A549 (cell line): ENCODE data around the gene ORMDL2. TPM values are rescaled to one million over a fixed set of nuclear protein-coding genes. Genes with fewer than 3 reads are reported as not detected.

Experiments used
- ATAC-seq, 2 experiments: fragments of 200-7000 bp in 1 of 2; fragments of >200 bp in 1 of 2; cut with Nextera tagmentation in 1 of 2; cut with Tn5 transposase in 1 of 2; 3 replicates each; pipeline versions ENCODE4 v1.8.0 to v1.9.1; 2018 to 2020; ENCODE audit warnings: mild to moderate bottlenecking in 1 of 2, moderate library complexity in 1 of 2
- CTCF ChIA-PET: fragments of 300-600 bp; sonication (Branson Sonifier 250); formaldehyde crosslinking; extraction: SDS; loops from one replicate; lab custom pipeline; 2021; ENCODE audit warnings: antibody characterized with exemption, inconsistent platforms; lab: Yijun Ruan, JAX
- POLR2A ChIA-PET: fragments of 350-600 bp; formaldehyde crosslinking; extraction: SDS; loops from one replicate; lab custom pipeline; 2021; ENCODE audit warnings: antibody characterized with exemption, inconsistent platforms; lab: Yijun Ruan, JAX
- DNase-seq, 2 experiments: peaks; one replicate each; pipeline versions ENCODE4 v3.0.0 to v3.0.0-alpha.2; 2011 to 2016; ENCODE audit warnings: low read depth in 1 of 2, low spot score in 1 of 2
- FAIRE-seq: peaks from 2 replicates; lab custom pipeline; 2011; peaks lifted over from hg19 to GRCh38; lab: Jason Lieb, UNC
- H3K27ac ChIP-seq, 2 experiments: fragments of >200 bp; sonication (Bioruptor Twin); formaldehyde crosslinking; 3 replicates each; pipeline ENCODE4 v1.5.1; 2016 to 2017
- H3K4me1 ChIP-seq: fragments of >200 bp; sonication (Bioruptor Twin); formaldehyde crosslinking; 3 replicates; pipeline ENCODE4 v1.6.1; 2016
- H3K4me2 ChIP-seq: fragments of >200 bp; sonication (Bioruptor Twin); formaldehyde crosslinking; 3 replicates; pipeline ENCODE4 v1.6.1; 2016
- H3K4me3 ChIP-seq: fragments of >200 bp; sonication (Bioruptor Twin); formaldehyde crosslinking; 3 replicates; pipeline ENCODE4 v1.5.1; 2016
- H3K9me3 ChIP-seq: fragments of >200 bp; sonication (Bioruptor Twin); formaldehyde crosslinking; 3 replicates; pipeline ENCODE4 v1.6.1; 2016
- CBX2 ChIP-seq: fragments of 200-600 bp; sonication (generic); IDR thresholded peaks from 2 replicates; pipeline ENCODE4 v1.6.1; 2016; ENCODE audit warnings: low read depth, mild to moderate bottlenecking, borderline replicate concordance
- CEBPB ChIP-seq, 2 experiments: fragments of >200 bp in 1 of 2; sonication (Bioruptor Twin) in 1 of 2; formaldehyde crosslinking in 1 of 2; IDR thresholded peaks; 2 replicates each; pipeline ENCODE4 v1.6.1; 2012 to 2016
- CHD2 ChIP-seq: fragments of 150-350 bp; IDR thresholded peaks from 2 replicates; pipeline ENCODE4 v1.6.1; 2014; ENCODE audit warnings: low read length; ENCODE audit not compliant: partially characterized antibody
- CHD4 ChIP-seq: fragments of 200-600 bp; sonication (generic); IDR thresholded peaks from 2 replicates; pipeline ENCODE4 v1.6.1; 2016; ENCODE audit warnings: antibody characterized with exemption, mild to moderate bottlenecking, borderline replicate concordance
- EP300 ChIP-seq, 2 experiments: fragments of >200 bp; sonication (Bioruptor Twin); formaldehyde crosslinking; IDR thresholded peaks; 2 replicates in 1 of 2; 3 replicates in 1 of 2; pipeline ENCODE4 v1.6.1; 2016 to 2017
- FOSL2 ChIP-seq, 2 experiments: fragments of 450-650 bp in 1 of 2; fragments of >200 bp in 1 of 2; sonication (Bioruptor Twin) in 1 of 2; formaldehyde crosslinking; IDR thresholded peaks; 2 replicates each; pipeline versions ENCODE4 v1.5.0 to v1.6.1; 2016 to 2020; ENCODE audit warnings: mild to moderate bottlenecking in 1 of 2, moderate library complexity in 1 of 2
- FOXS1 ChIP-seq: fragments of 250-450 bp; sonication (Bioruptor Pico); IDR thresholded peaks from 2 replicates; pipeline ENCODE4 v1.5.0; 2020; ENCODE audit warnings: mild to moderate bottlenecking, moderate library complexity
- GATA3 ChIP-seq: IDR thresholded peaks from 2 replicates; pipeline ENCODE4 v1.6.1; 2012; ENCODE audit warnings: borderline replicate concordance
- HOXB5 ChIP-seq: fragments of 250-450 bp; sonication (Bioruptor Pico); IDR thresholded peaks from 2 replicates; pipeline ENCODE4 v1.5.0; 2020; ENCODE audit warnings: mild to moderate bottlenecking, moderate library complexity
- JUNB ChIP-seq: fragments of >200 bp; sonication (Bioruptor Twin); formaldehyde crosslinking; IDR thresholded peaks from 2 replicates; pipeline ENCODE4 v1.6.1; 2016
- KDM1A ChIP-seq: fragments of 200-600 bp; sonication (generic); IDR thresholded peaks from 2 replicates; pipeline ENCODE4 v1.6.1; 2016; ENCODE audit warnings: low read depth, mild to moderate bottlenecking
- NFE2L2 ChIP-seq: fragments of 150-350 bp; conservative IDR thresholded peaks from 2 replicates; pipeline ENCODE4 v1.6.1; 2014; ENCODE audit warnings: low read length
- NPAS2 ChIP-seq: fragments of 250-450 bp; sonication (Bioruptor Pico); IDR thresholded peaks from 2 replicates; pipeline ENCODE4 v1.8.0; 2022; ENCODE audit warnings: mild to moderate bottlenecking, moderate library complexity, borderline replicate concordance
- NR3C1 ChIP-seq: fragments of >200 bp; sonication (Bioruptor Twin); formaldehyde crosslinking; IDR thresholded peaks from 3 replicates; pipeline ENCODE4 v1.6.1; 2017
- RNF2 ChIP-seq: fragments of 200-600 bp; sonication (generic); IDR thresholded peaks from 2 replicates; pipeline ENCODE4 v1.6.1; 2016; ENCODE audit warnings: low read depth, mild to moderate bottlenecking, antibody characterized with exemption, moderate library complexity, borderline replicate concordance
- ZNF302 ChIP-seq: fragments of 250-450 bp; sonication (Bioruptor Pico); IDR thresholded peaks from 2 replicates; pipeline ENCODE4 v1.9.0; 2021; ENCODE audit warnings: inconsistent platforms, mild to moderate bottlenecking, moderate library complexity
- WGBS: methylation state at CpG from one replicate; pipeline ENCODE4 v1.1.6; 2017; ENCODE audit errors: missing lambda C conversion rate; 5-methylcytosine and 5-hydroxymethylcytosine counted together
- polyA plus RNA-seq, 4 experiments: library from polyadenylated mRNA; depleted of rRNA in 3 of 4; stranded (reverse); fragments of >200 nt; fragmentation: RNase III in 1 of 4; extraction: RNeasy Plus Mini Kit Qiagen cat#74134 plus additional on column Dnase treatment in 1 of 4; gene quantifications; 2 replicates in 3 of 4; 3 replicates in 1 of 4; pipeline ENCODE4 v1.2.3, GENCODE V29; 2011 to 2017
- TF ChIP-seq, protein P1 (sequence below): IDR thresholded peaks from 2 replicates; pipeline ENCODE4 v1.6.1; 2012
- TF ChIP-seq, protein P2 (sequence below): fragments of 450-650 bp; IDR thresholded peaks from 2 replicates; pipeline ENCODE4 v1.6.1; 2014; ENCODE audit warnings: antibody characterized with exemption
- TF ChIP-seq, protein P3 (sequence below): fragments of >200 bp; sonication (Bioruptor Twin); formaldehyde crosslinking; IDR thresholded peaks from 3 replicates; pipeline ENCODE4 v1.5.1; 2016
- TF ChIP-seq, protein P4 (sequence below): fragments of 250-450 bp; sonication (Bioruptor Pico); IDR thresholded peaks from 2 replicates; pipeline ENCODE4 v1.5.0; 2021; ENCODE audit warnings: mild to moderate bottlenecking, moderate library complexity, borderline replicate concordance

ORMDL2 gene
- polyA plus RNA-seq, 2 of the 4 experiments (the other 2 are of a cell fraction): 79.0 to 93.6 TPM

DNA sequence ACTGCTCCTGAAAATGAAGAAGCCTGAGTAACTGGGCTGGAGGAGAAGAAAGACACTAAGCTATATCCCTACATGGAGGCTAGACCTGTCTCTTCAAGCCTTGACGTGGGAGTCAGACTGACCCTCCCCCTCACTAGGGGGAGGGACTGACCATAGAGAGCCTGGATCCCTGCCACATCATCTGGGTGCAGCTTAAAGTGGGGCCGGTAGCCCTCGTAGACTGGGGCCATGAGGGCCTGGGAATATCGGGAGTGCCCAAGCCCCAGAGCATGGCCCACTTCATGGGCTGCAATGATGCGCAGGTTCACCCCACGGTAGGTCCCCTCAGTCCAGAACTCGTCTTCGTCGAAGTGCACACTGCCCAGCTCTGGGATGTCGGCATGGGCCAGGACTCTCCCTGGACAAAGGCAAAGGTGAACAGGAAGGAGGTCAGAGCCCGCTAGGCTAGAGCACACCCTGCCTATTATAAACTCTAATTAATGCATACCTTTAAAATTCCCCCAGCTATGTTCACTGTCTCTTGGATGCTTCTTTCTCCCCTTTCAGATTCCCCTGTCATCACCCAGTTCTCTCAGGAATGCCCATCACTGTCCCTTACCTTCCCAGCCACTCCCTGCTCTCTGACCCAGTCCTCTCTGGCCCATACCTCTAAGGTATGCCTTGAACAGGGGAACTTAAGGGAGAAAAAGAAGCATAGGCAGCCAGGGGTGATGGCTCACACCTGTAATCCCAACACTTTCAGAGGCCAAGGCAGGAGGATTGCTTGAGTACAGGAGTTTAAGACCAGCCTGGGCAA is 21.7 kb downstream of the ORMDL2 start:
- Histone ChIP-seq H3K4me3 (no peak overlapping the region), H3K4me2 (no peak overlapping the region), H3K9me3 (no peaks in the 10 kb centered on the region), H3K27ac (no peak overlapping the region), H3K4me1 (peaks cover 10% of the 10 kb centered on the region)
- ChIA-PET POLR2A (no interaction called here), CTCF (interaction anchor here (1.0 kb wide), 1 partner anchor 10 kb away, joined by 4 read pairs; the partner anchor contains the start of gene DNAJC14)
- WGBS: 81% methylated on average over 11 of the region's 11 CpGs
- ATAC-seq (no peak; a peak in 1 of 6 replicates), FAIRE-seq (no peak), DNase-seq (no peak)
- TF ChIP-seq RNF2 (no peak), ZNF302 (CRISPR knock-in tag) (no peak), NFE2L2 (no peak), EP300 (IDR thresholded peaks at IDR 0.05) (no peak), FOSL2 (IDR thresholded peaks at IDR 0.05) (no peak), FOSL2 (CRISPR knock-in tag; IDR thresholded peaks at IDR 0.05) (no peak), FOXS1 (CRISPR knock-in tag) (no peak), NPAS2 (CRISPR knock-in tag) (no peak), KDM1A (no peak), GATA3 (no peak), NR3C1 (no peak), HOXB5 (CRISPR knock-in tag) (no peak), CHD4 (no peak), CBX2 (no peak), CHD2 (no peak), CEBPB (IDR thresholded peaks at IDR 0.05) (no peak), JUNB (no peak)
- TF ChIP-seq, protein P1, sequence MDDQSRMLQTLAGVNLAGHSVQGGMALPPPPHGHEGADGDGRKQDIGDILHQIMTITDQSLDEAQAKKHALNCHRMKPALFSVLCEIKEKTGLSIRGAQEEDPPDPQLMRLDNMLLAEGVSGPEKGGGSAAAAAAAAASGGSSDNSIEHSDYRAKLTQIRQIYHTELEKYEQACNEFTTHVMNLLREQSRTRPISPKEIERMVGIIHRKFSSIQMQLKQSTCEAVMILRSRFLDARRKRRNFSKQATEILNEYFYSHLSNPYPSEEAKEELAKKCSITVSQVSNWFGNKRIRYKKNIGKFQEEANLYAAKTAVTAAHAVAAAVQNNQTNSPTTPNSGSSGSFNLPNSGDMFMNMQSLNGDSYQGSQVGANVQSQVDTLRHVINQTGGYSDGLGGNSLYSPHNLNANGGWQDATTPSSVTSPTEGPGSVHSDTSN: no peak
- TF ChIP-seq, protein P2, sequence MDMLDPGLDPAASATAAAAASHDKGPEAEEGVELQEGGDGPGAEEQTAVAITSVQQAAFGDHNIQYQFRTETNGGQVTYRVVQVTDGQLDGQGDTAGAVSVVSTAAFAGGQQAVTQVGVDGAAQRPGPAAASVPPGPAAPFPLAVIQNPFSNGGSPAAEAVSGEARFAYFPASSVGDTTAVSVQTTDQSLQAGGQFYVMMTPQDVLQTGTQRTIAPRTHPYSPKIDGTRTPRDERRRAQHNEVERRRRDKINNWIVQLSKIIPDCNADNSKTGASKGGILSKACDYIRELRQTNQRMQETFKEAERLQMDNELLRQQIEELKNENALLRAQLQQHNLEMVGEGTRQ: no peak
- TF ChIP-seq, protein P3, sequence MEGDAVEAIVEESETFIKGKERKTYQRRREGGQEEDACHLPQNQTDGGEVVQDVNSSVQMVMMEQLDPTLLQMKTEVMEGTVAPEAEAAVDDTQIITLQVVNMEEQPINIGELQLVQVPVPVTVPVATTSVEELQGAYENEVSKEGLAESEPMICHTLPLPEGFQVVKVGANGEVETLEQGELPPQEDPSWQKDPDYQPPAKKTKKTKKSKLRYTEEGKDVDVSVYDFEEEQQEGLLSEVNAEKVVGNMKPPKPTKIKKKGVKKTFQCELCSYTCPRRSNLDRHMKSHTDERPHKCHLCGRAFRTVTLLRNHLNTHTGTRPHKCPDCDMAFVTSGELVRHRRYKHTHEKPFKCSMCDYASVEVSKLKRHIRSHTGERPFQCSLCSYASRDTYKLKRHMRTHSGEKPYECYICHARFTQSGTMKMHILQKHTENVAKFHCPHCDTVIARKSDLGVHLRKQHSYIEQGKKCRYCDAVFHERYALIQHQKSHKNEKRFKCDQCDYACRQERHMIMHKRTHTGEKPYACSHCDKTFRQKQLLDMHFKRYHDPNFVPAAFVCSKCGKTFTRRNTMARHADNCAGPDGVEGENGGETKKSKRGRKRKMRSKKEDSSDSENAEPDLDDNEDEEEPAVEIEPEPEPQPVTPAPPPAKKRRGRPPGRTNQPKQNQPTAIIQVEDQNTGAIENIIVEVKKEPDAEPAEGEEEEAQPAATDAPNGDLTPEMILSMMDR: no peak
- TF ChIP-seq, protein P4, sequence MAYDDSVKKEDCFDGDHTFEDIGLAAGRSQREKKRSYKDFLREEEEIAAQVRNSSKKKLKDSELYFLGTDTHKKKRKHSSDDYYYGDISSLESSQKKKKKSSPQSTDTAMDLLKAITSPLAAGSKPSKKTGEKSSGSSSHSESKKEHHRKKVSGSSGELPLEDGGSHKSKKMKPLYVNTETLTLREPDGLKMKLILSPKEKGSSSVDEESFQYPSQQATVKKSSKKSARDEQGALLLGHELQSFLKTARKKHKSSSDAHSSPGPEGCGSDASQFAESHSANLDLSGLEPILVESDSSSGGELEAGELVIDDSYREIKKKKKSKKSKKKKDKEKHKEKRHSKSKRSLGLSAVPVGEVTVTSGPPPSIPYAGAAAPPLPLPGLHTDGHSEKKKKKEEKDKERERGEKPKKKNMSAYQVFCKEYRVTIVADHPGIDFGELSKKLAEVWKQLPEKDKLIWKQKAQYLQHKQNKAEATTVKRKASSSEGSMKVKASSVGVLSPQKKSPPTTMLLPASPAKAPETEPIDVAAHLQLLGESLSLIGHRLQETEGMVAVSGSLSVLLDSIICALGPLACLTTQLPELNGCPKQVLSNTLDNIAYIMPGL (CRISPR knock-in tag): no peak
